Measurements from ENCODE around the gene MGAT4B. TPM values are rescaled to one million over a fixed set of nuclear protein-coding genes. Genes with fewer than 3 reads are reported as not detected.

MGAT4B gene
- total RNA-seq, 1 experiment from 2014 or later, result 59.5 TPM

DNA sequence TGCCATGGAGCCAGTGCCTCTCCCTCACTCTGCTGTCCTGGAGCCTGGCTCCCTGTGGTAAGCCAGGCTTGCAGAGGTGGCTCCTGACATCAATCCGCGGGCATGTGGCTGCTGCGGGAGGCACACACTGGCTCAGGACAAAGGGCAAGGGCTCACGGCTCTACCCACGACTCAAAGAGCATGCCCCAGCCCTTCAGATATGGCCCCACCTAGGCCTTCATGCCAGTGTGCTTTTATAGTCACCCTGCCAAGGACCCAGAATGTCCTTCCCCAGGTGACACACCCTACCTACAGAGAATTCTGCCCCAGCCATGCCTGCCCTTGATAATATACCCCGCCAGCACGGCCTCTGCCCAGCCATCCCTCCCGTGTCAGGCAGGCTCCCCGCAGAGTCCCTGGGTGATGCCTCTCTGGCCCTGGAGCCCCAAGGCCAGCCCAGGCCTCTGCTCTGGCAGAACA is 1.6 kb downstream of the MGAT4B start:
- TF ChIP-seq, protein P1, sequence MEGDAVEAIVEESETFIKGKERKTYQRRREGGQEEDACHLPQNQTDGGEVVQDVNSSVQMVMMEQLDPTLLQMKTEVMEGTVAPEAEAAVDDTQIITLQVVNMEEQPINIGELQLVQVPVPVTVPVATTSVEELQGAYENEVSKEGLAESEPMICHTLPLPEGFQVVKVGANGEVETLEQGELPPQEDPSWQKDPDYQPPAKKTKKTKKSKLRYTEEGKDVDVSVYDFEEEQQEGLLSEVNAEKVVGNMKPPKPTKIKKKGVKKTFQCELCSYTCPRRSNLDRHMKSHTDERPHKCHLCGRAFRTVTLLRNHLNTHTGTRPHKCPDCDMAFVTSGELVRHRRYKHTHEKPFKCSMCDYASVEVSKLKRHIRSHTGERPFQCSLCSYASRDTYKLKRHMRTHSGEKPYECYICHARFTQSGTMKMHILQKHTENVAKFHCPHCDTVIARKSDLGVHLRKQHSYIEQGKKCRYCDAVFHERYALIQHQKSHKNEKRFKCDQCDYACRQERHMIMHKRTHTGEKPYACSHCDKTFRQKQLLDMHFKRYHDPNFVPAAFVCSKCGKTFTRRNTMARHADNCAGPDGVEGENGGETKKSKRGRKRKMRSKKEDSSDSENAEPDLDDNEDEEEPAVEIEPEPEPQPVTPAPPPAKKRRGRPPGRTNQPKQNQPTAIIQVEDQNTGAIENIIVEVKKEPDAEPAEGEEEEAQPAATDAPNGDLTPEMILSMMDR (conservative IDR thresholded peaks at IDR 0.05; ENCODE audit: low read depth, low read length), result no peak
- TF ChIP-seq EZH2 (IDR thresholded peaks at IDR 0.05; ENCODE audit: borderline replicate concordance, low read depth, low read length, poor library complexity, severe bottlenecking), result no peak
- CTCF ChIA-PET, result no interaction called here
- intact Hi-C loops (cut with micrococcal nuclease; ENCODE audit: unreplicated experiment), result no loop called here
- BruUV-seq (replicated peaks), result TSS peak; percentile 42
- Histone ChIP-seq H3K27ac (ENCODE audit: low read depth, low read length, poor library complexity, severe bottlenecking) (peak overlapping the region; percentile 54), H3K9me3 (ENCODE audit: low read depth, low read length, poor library complexity, severe bottlenecking) (no peaks in the 10 kb centered on the region), H3K36me3 (ENCODE audit: insufficient read depth, low read length, poor library complexity, severe bottlenecking) (no peaks in the 10 kb centered on the region), H3K27me3 (replicated peaks; ENCODE audit: insufficient read depth, low read depth, low read length, poor library complexity) (no peaks in the 10 kb centered on the region), H3K4me1 (ENCODE audit: insufficient read depth, low read length, poor library complexity, severe bottlenecking) (peaks cover 28% of the 10 kb centered on the region), H3K4me3 (ENCODE audit: low read depth, low read length, poor library complexity, severe bottlenecking) (peak overlapping the region; percentile 76)
- no peak for DNase-seq (ENCODE audit: low spot score)
- POLR2A ChIA-PET (ENCODE audit: low non-redundant PET), result no interaction called here

DNA sequence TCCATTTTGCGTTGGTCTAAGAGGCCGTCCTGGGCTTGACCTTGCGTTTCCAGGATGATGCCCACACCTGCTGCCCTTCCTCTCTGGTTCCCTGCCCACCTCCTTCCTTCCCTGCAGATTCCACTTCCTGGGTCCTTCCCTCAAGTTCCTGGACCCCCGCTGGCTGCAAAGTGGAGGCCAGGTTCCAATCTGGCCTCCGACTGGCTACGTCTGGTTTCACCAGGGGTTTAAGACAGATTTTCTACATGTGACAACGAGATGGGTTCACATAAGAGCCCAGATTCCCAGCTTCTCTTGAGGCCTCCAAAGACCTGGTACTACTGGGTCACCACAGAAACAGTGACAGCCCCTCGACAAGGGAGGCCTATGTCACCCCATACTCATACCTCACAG is 2.1 kb downstream of the MGAT4B start:
- peak overlapping the region; percentile 76 for H3K4me3 ChIP-seq (ENCODE audit: low read depth, low read length, poor library complexity, severe bottlenecking)
- no peak for DNase-seq (ENCODE audit: low spot score)
- no peak overlapping the region for H3K27ac ChIP-seq (ENCODE audit: low read depth, low read length, poor library complexity, severe bottlenecking)
- H3K27me3 ChIP-seq (replicated peaks; ENCODE audit: insufficient read depth, low read depth, low read length, poor library complexity), result no peaks in the 10 kb centered on the region
- H3K9me3 ChIP-seq (ENCODE audit: low read depth, low read length, poor library complexity, severe bottlenecking), result no peaks in the 10 kb centered on the region
- TF ChIP-seq EZH2 (IDR thresholded peaks at IDR 0.05; ENCODE audit: borderline replicate concordance, low read depth, low read length, poor library complexity, severe bottlenecking), result no peak
- TF ChIP-seq, protein P1 (conservative IDR thresholded peaks at IDR 0.05; ENCODE audit: low read depth, low read length), result no peak
- ChIA-PET CTCF (no interaction called here), POLR2A (ENCODE audit: low non-redundant PET) (no interaction called here)
- BruUV-seq (replicated peaks), result no TSS peak
- H3K4me1 ChIP-seq (ENCODE audit: insufficient read depth, low read length, poor library complexity, severe bottlenecking), result peaks cover 28% of the 10 kb centered on the region
- intact Hi-C loops (cut with micrococcal nuclease; ENCODE audit: unreplicated experiment), result loop anchor here (5.0 kb wide), 3 partner anchors 53 to 288 kb away; partner anchors contain the start of genes MRNIP and TBC1D9B
- no peaks in the 10 kb centered on the region for H3K36me3 ChIP-seq (ENCODE audit: insufficient read depth, low read length, poor library complexity, severe bottlenecking)

DNA sequence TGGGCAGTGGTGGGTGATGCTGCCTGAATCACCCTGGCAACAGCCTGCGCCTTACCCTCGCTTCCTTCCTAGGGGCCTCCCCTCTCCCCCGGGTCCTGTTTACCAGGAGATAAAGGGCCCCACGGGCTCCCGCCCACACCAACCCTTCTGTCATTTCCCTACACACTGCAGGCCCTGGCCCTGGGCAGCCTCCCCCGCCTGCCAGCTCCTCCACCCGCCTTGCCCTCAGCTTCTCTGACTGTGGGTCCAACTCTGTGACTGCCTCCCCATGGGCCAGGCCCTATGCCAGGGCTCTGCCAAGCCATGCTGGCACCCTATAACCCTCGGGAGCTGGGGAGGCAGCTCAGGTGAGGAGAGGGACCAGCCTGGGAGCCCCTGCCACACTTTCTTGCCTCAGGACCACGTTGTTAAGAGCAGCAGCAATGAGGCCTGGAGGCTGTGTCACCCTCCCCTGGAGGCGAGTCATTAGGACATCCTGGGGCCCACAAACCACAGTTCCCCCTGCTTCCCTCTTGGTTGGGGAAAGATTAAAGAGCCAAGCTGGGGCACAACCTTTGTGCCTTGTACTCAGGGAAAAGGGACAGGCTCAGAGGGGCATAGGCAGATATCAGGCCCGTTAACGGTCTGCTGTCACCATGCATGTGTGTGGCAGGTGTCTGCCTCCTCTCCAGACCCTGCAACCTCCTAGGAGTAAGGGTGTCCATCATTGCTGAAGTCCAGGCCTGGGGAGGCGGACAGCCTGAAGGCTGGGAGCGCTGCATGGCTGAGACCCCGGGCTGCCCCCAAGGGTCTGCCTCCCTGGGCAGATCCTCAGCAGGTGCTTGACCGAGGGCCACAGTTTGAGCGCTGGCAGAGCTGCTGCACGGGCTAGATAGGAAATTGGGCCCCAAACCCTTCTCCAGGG is 2.8 kb downstream of the MGAT4B start:
- H3K27ac ChIP-seq (ENCODE audit: low read depth, low read length, poor library complexity, severe bottlenecking), result no peak overlapping the region

More for the DNA sequence above, 2.8 kb downstream of the MGAT4B start:
- POLR2A ChIA-PET (ENCODE audit: low non-redundant PET), result no interaction called here
- BruUV-seq (replicated peaks), result no TSS peak
- peaks cover 28% of the 10 kb centered on the region for H3K4me1 ChIP-seq (ENCODE audit: insufficient read depth, low read length, poor library complexity, severe bottlenecking)
- DNase-seq (ENCODE audit: low spot score), result no peak
- no peaks in the 10 kb centered on the region for H3K9me3 ChIP-seq (ENCODE audit: low read depth, low read length, poor library complexity, severe bottlenecking)
- intact Hi-C loops (cut with micrococcal nuclease; ENCODE audit: unreplicated experiment), result loop anchor here (5.0 kb wide), 3 partner anchors 53 to 288 kb away; partner anchors contain the start of genes MRNIP and TBC1D9B
- CTCF ChIA-PET, result no interaction called here
- peaks cover 4% of the 10 kb centered on the region for H3K36me3 ChIP-seq (ENCODE audit: insufficient read depth, low read length, poor library complexity, severe bottlenecking)
- no peaks in the 10 kb centered on the region for H3K27me3 ChIP-seq (replicated peaks; ENCODE audit: insufficient read depth, low read depth, low read length, poor library complexity)
- TF ChIP-seq, protein P1 (conservative IDR thresholded peaks at IDR 0.05; ENCODE audit: low read depth, low read length), result no peak
- TF ChIP-seq EZH2 (IDR thresholded peaks at IDR 0.05; ENCODE audit: borderline replicate concordance, low read depth, low read length, poor library complexity, severe bottlenecking), result no peak
- no peak overlapping the region for H3K4me3 ChIP-seq (ENCODE audit: low read depth, low read length, poor library complexity, severe bottlenecking)
